PC-9 (cell line): ENCODE measurements around the gene PGAP6. TPM values are rescaled to one million over a fixed set of nuclear protein-coding genes. Genes with fewer than 3 reads are reported as not detected.

Experiments used
- BruUV-seq: library from RNA; stranded (reverse); fragments of 400-500 nt; replicated peaks from 2 replicates; lab custom pipeline; 2021; lab: Mats Ljungman, UMichigan
- CTCF ChIA-PET: fragments of 300-600 bp; sonication (Branson Sonifier 250); formaldehyde crosslinking; loops from one replicate; lab custom pipeline; 2022; ENCODE audit warnings: antibody characterized with exemption; lab: Charles Lee
- POLR2A ChIA-PET: fragments of 300-600 bp; sonication (Branson Sonifier 250); formaldehyde crosslinking; loops from one replicate; lab custom pipeline; 2022; ENCODE audit warnings: antibody characterized with exemption; ENCODE audit not compliant: unreplicated experiment; lab: Charles Lee
- DNase-seq, 2 experiments: peaks; one replicate each; pipeline versions ENCODE4 v3.0.0 to v3.0.0-alpha.2; 2015 to 2022; ENCODE audit warnings: mixed read lengths in 1 of 2
- H2AFZ ChIP-seq: fragments of 200-600 bp; sonication (generic); 2 replicates; pipeline ENCODE4 v1.8.1; 2017; ENCODE audit warnings: antibody characterized with exemption
- H3F3A ChIP-seq: fragments of 200-600 bp; sonication (generic); 2 replicates; pipeline ENCODE4 v1.8.1; 2017; ENCODE audit warnings: antibody characterized with exemption, mild to moderate bottlenecking, low read depth; ENCODE audit not compliant: insufficient read depth
- H3K27ac ChIP-seq: fragments of 200-600 bp; sonication (generic); 2 replicates; pipeline ENCODE4 v1.6.1; 2016; ENCODE audit warnings: mixed run types
- H3K27me3 ChIP-seq: fragments of 200-600 bp; sonication (generic); 2 replicates; pipeline ENCODE4 v1.6.1; 2016; ENCODE audit warnings: low read depth, mixed run types; ENCODE audit not compliant: insufficient read depth
- H3K36me3 ChIP-seq: fragments of 200-600 bp; sonication (generic); 2 replicates; pipeline ENCODE4 v1.6.1; 2016; ENCODE audit warnings: low read depth, mixed run types
- H3K4me1 ChIP-seq: fragments of 200-600 bp; sonication (generic); replicated peaks from 2 replicates; pipeline ENCODE4 v1.6.1; 2016; ENCODE audit warnings: mixed run types; ENCODE audit not compliant: insufficient read depth
- H3K4me2 ChIP-seq: fragments of 200-600 bp; sonication (generic); 2 replicates; pipeline ENCODE4 v1.6.1; 2017; ENCODE audit warnings: mixed run types
- H3K4me3 ChIP-seq: fragments of 200-600 bp; sonication (generic); 2 replicates; pipeline ENCODE4 v1.6.1; 2016; ENCODE audit warnings: mixed run types
- H3K79me2 ChIP-seq: fragments of 200-600 bp; sonication (generic); 2 replicates; pipeline ENCODE4 v1.6.1; 2017; ENCODE audit warnings: low read depth, mixed run types
- H3K9me2 ChIP-seq: fragments of 200-600 bp; sonication (generic); 2 replicates; pipeline ENCODE4 v1.8.1; 2017; ENCODE audit warnings: mild to moderate bottlenecking; ENCODE audit not compliant: insufficient read depth
- H3K9me3 ChIP-seq: fragments of 200-600 bp; sonication (generic); 2 replicates; pipeline ENCODE4 v1.8.1; 2016; ENCODE audit warnings: low read depth; ENCODE audit not compliant: insufficient read depth
- H4K20me1 ChIP-seq: fragments of 200-600 bp; sonication (generic); 2 replicates; pipeline ENCODE4 v1.8.1; 2017; ENCODE audit not compliant: insufficient read depth
- EZH2 ChIP-seq: fragments of 200-600 bp; sonication (generic); IDR thresholded peaks from 2 replicates; pipeline ENCODE4 v1.8.0; 2017; ENCODE audit warnings: antibody characterized with exemption, low read depth
- intact Hi-C: fragments of 100-400 bp; cut with micrococcal nuclease; formaldehyde crosslinking; loops from one replicate; pipeline ENCODE4 v1.10.0; 2022; ENCODE audit not compliant: unreplicated experiment
- total RNA-seq: library from RNA; stranded (reverse); gene quantifications from 2 replicates; pipeline ENCODE4 v1.2.3, GENCODE V29; 2021
- TF ChIP-seq, protein P1 (sequence below): fragments of 200-600 bp; sonication (generic); conservative IDR thresholded peaks from 2 replicates; pipeline ENCODE4 v1.6.1; 2017; ENCODE audit warnings: mixed run types, antibody characterized with exemption, mild to moderate bottlenecking, moderate library complexity

The PGAP6 gene
- total RNA-seq, 1 experiment from 2014 or later, result 45.6 TPM

DNA sequence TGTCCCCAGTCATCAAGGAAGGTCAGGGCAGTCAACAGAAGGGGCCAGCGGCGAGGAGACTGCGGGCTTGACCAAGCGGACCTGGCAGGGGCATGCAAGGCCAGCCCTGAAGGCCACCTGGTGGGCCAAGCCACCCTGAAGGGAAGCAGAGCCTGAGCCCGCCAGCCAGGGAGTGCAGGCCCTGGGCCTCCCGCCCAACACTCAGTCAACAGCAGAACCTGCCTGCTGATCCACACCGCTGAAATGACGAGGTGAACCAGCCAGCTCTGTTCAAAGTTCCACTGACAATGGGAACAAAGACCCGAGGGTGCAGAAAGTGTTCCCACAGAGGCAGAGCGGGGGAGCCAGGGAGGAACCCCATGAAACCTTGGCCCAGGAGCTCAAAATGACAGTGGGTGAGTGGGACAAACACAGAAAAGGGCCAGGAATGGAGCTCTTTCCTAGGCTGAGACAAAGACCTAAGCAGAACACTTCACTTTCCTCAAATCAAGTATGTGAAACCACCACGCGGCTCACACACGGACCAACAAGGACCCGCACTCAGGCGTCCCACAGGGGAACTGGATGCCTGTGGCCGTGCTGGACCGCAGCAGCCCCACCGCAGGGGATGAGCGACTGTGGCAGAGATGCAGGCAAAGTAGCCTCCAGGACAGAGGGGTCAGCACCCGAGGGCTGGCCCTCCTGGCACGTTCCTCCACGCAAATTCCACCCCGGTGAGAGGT, 41.2 kb downstream of the PGAP6 start:
- DNase-seq, result no peak
- TF ChIP-seq EZH2, result no peak
- TF ChIP-seq, protein P1, sequence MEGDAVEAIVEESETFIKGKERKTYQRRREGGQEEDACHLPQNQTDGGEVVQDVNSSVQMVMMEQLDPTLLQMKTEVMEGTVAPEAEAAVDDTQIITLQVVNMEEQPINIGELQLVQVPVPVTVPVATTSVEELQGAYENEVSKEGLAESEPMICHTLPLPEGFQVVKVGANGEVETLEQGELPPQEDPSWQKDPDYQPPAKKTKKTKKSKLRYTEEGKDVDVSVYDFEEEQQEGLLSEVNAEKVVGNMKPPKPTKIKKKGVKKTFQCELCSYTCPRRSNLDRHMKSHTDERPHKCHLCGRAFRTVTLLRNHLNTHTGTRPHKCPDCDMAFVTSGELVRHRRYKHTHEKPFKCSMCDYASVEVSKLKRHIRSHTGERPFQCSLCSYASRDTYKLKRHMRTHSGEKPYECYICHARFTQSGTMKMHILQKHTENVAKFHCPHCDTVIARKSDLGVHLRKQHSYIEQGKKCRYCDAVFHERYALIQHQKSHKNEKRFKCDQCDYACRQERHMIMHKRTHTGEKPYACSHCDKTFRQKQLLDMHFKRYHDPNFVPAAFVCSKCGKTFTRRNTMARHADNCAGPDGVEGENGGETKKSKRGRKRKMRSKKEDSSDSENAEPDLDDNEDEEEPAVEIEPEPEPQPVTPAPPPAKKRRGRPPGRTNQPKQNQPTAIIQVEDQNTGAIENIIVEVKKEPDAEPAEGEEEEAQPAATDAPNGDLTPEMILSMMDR, result no peak
- Histone ChIP-seq H3K27me3 (no peaks in the 10 kb centered on the region), H3K27ac (no peak overlapping the region), H3K79me2 (peaks cover 80% of the 10 kb centered on the region), H3F3A (no peaks in the 10 kb centered on the region), H3K4me2 (no peak overlapping the region), H4K20me1 (peaks cover 63% of the 10 kb centered on the region), H3K4me3 (no peak overlapping the region), H3K4me1 (peaks cover 11% of the 10 kb centered on the region), H2AFZ (no peak overlapping the region), H3K9me2 (no peaks in the 10 kb centered on the region), H3K36me3 (no peaks in the 10 kb centered on the region), H3K9me3 (no peaks in the 10 kb centered on the region)
- intact Hi-C loops, result no loop called here
- ChIA-PET CTCF (interaction anchor here (0.7 kb wide), 1 partner anchor 12 kb away, joined by 3 read pairs; no protein-coding TSS in a partner anchor), POLR2A (no interaction called here)
- BruUV-seq, result no TSS peak

DNA sequence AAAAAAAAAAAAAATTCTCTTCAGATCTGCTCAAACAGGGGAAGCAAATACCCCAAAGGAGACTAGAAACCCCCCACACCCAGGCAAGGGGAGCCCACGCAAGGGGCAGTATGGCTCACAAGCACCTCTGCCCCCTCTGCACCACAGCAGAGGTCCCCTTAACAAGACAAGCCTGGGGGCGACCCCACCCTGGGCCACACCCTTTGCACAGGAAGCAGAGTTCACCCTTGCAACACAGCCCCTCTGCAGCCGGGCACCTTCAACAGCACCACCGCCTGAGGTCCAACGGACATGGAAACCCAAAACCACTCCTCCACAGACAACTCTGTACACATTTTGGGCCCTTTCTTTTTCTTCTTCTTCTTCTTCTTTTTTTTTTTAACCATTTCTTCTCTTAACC, 42.1 kb downstream of the PGAP6 start:
- Histone ChIP-seq H3K27me3 (no peaks in the 10 kb centered on the region), H3K79me2 (peaks cover 80% of the 10 kb centered on the region), H3K27ac (no peak overlapping the region), H3K9me2 (no peaks in the 10 kb centered on the region), H3K4me3 (no peak overlapping the region), H3F3A (no peaks in the 10 kb centered on the region), H3K4me2 (no peak overlapping the region; the same call in 1 of the 2 replicates), H3K9me3 (no peaks in the 10 kb centered on the region), H3K4me1 (peaks cover 11% of the 10 kb centered on the region), H4K20me1 (peaks cover 59% of the 10 kb centered on the region), H2AFZ (no peak overlapping the region), H3K36me3 (no peaks in the 10 kb centered on the region)
- TF ChIP-seq, protein P1, result no peak
- no peak for TF ChIP-seq EZH2
- intact Hi-C loops, result no loop called here
- DNase-seq, result no peak
- ChIA-PET CTCF (no interaction called here), POLR2A (no interaction called here)
- no TSS peak for BruUV-seq

DNA sequence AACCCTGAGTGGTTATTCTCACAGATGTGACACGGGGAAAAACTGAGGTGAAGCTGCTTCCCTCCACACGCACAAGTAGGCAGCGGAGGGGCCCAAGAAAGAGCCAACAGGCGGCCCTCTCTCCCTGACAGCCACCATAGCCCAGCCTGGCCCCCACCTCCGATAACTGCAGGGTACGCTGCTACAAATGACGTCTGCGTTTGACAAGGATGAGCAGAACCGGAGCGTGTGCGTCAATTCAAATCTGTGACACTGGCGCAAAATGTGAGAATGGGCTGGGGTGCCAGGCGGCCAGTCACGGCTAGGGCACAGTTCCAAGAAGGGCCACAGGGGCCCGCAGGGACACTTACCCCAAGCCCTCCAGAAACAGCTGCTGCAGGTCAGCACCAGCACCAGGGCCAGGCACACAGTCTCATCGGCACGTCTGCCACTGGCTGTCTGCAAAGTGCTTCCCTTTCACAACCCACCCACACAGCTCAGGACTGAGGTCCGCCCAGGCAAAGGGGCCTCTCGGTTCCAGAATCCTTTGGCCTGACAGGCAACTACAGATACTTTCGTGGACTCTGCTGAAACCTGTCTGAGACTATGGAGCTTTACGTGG, 43.7 kb downstream of the PGAP6 start:
- Histone ChIP-seq H3K79me2 (peaks cover 83% of the 10 kb centered on the region), H3K9me2 (no peaks in the 10 kb centered on the region), H2AFZ (no peak overlapping the region), H3K27ac (no peak overlapping the region), H3K4me2 (no peak overlapping the region), H3K27me3 (no peaks in the 10 kb centered on the region), H3F3A (no peaks in the 10 kb centered on the region), H3K36me3 (no peaks in the 10 kb centered on the region), H4K20me1 (peaks cover 48% of the 10 kb centered on the region), H3K4me3 (no peak overlapping the region), H3K4me1 (peaks cover 11% of the 10 kb centered on the region), H3K9me3 (no peaks in the 10 kb centered on the region)
- POLR2A ChIA-PET, result no interaction called here
- DNase-seq, result no peak
- intact Hi-C loops, result no loop called here
- TF ChIP-seq, protein P1, result no peak
- TF ChIP-seq EZH2, result no peak
- no TSS peak for BruUV-seq
- CTCF ChIA-PET, result no interaction called here
